GM19043 (cell line): ENCODE measurements around the gene ZCCHC24.

Experiments used
- ATAC-seq: cut with Tn5 transposase; IDR thresholded peaks from one replicate; pipeline ENCODE4 v1.9.1; 2021; ENCODE audit warnings: low read depth; ENCODE audit not compliant: unreplicated experiment

ZCCHC24 gene

DNA sequence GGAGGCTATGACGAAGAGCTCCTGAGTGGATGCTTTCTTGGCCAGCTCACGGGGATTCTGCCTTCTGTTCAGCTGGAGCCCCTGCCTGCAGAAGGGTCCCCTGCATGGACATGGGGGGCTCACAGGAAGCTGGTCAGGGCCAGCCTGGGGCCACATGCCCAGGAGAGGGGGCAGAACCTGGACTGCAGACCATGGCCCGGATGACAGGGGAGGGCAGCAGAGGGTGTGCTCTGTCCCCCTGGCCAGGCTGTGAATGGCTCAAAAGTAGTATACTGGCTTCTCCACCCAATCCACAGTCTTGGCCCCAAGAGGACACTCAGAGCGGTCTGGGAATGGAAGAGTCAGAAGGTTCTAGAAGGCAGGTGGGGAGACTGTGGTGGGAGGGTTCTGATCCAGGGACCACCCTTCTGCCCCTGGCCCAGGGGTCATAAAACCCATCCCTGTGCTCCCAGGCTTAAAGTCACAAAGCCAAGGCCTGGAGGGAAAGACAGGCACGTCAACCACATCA is 57.9 kb downstream of the ZCCHC24 start:
- no peak for ATAC-seq

DNA sequence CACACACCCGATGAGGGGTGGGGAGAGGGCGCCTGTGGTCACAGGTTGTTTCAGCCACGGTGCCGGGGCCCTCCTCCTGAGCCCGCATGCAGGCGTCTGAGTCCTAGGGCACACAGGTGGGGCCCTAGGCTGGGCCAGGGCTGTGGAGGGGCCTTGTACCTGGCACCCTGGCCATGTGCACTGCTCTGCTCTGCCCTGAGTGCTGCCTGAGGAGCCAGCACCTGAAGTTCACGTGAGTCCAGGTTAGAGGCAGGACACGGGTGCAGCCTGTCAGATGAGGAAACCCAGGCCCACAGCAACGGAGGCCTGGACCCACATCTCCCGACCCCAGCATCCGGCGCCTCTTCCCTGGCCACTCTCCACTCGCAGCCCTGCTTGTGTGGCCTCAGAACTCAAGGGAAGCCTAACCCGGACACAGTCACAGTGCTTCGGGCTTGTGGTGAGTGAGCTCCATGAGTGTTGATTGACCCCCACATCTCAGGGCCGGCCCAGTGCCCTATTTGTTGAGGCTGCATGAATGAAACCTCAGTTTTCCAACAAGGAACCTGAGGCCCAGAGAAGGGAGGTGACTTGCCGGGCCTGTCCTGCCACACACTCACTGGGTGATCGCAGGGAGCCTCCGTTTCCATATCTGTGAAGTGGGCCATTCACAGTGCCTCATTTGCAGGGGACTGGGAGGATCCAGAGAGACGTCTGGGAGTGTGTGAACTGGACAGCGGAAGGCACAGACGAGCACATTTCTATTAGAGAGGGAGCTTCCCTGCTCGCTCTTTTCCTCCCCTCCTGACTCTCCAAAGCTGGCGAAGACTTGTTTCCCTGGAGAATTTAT is 58.6 kb downstream of the ZCCHC24 start:
- no peak for ATAC-seq

DNA sequence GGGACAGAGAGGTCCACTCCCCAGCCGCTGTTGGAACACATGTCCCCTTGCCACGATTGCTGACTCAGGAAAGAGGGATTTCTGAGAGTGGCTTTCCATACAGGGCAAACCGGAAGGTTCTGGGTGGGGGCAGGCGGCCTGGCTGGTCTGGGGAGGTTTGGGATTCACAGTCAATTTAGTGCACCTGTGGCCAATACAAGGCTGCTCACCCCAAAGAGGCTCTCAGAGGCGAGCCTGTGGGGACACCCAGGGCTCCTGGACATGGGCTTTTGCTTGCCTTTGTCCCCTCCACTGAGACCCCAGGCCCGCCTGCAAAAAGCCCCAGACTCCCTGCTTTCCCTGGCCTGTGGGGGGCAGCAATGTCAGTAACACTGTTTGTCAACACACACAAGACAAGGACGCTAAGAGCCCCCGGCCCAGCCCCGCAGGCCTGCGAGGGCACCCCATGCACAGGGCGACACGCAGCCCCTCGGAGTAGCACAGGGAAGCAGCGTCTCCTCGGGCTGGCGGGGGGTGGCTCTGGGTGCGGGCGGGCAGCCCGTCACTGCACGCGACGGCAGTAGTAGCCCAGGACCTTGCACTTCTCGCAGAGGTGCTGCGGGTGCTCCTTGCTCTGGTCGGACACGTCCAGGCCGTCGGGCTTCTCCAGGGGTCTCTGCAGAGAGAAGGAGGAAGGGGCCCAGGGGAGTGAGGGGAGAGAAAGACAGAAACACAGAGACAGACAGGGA is 59.5 kb downstream of the ZCCHC24 start:
- ATAC-seq, result no peak

DNA sequence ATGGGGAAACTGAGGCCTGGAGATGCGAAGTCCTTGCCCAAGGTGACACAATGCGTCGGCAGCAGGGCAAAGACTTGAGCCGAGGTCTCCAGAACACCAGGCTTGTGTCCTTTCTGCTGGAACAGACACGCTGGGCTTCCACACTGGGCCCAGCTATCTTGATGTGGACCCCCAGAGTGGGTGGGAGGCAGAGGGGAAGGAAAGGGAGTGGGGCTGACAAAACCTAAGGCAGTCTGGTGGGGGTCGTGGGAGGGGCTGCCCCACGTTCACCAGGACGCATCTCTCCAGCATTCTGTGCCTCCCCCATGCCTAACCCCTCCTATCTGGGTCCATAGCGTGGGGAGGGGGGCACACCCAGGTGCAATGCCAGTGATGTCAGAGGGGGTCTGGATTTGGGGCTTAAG is 60.0 kb downstream of the ZCCHC24 start:
- ATAC-seq, result no peak

DNA sequence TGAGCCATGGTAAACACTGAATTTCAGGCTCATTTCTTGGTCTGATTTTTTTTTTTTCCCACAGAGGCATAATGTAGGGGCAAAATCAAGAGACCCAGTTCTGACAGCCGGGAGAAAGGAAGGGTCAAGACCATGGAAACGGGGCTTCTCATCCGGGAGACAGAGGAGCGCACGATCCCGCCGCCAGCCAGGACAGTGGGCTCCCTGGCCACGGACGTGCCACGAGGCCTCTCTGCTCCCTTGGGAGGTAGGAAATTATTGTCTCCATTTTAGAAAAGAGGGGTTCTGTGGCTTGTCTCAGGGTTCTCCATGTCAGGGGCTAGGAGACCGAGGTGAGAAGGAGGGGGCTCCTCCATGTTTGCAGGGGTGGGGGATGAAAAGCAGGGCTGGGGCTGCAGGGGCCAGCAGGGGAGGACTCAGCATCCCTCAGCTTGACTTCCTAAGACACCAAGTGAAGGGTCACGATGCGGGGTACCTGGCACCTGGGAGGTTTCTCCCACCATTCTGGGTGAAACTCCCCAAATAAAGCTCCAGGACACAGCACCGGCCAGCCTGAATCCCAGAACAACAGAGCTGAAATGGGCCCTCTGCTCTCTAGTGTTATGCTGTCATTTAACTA is 60.5 kb downstream of the ZCCHC24 start:
- ATAC-seq, result no peak

DNA sequence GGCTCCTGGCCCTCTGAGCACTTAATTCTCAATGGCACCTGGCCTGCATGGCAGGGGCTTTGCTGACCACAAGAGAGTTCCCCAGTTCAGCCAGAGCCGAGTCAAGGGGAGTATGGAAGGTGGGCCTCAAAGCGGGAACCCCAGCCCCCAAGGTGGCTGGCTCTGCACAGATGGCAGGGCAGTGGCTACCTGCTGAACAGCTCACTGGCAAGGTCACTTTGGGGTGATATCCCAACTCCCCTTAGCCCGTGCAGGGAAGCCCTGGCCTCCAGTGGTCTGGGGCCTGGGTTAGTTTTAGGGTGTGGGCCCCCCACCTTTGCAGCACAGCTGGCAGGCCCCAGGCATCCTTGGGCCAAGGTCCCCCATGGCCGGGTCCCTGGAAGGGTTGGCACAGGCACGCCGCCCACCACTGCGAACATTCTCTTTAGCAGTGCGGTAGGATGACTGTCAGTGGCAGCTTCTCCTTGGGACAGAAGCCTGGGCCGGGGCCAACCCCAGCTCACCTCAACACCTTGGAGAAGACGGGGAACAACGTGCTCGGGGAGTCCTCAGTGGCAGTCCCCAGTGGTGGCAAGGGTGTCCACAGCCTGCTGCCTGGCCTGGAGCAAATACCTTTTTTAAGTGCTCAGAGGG is 61.3 kb downstream of the ZCCHC24 start:
- ATAC-seq, result no peak

DNA sequence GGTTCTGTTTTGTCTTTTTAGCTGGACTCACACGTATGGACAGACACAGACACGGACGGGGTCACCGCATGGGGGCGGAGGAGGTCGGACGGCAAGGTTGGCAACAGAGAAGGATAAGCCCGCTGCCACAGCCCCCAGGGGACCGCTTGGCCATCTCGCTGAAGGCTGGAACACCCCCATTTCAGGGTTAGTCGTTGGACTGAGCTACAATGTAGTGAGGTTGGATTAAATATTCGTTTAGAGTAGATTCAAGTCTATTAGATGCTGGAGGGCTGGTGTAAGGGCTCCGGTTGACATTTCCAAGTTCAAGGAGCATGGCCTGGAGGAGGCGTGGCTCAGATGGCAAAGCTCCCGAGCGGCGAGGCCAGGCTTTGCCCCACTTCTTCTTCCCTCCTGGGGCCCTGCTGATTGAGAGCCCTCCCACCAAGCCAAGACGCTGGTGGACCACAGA is 62.9 kb downstream of the ZCCHC24 start:
- no peak for ATAC-seq

DNA sequence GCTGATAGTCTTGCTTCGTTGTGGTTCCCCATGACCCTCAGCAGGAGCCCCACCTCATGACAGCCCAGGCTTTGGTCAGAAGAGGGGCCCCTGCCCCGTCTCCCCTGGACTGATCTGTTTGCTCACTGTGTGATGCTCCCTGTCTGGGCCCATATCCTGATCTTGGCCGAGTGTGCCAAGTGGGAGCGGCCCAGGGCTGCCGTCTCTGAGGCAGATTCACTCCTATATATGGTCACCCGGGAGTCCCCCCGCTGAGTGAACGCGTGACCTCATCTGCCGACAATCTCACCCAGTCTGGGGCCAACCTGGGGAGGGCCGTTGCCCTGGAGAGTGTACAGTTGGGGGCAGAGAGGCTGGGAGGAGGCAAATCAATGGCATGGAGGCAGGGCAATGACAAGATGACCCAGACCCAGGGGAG is 63.6 kb downstream of the ZCCHC24 start:
- ATAC-seq, result no peak

DNA sequence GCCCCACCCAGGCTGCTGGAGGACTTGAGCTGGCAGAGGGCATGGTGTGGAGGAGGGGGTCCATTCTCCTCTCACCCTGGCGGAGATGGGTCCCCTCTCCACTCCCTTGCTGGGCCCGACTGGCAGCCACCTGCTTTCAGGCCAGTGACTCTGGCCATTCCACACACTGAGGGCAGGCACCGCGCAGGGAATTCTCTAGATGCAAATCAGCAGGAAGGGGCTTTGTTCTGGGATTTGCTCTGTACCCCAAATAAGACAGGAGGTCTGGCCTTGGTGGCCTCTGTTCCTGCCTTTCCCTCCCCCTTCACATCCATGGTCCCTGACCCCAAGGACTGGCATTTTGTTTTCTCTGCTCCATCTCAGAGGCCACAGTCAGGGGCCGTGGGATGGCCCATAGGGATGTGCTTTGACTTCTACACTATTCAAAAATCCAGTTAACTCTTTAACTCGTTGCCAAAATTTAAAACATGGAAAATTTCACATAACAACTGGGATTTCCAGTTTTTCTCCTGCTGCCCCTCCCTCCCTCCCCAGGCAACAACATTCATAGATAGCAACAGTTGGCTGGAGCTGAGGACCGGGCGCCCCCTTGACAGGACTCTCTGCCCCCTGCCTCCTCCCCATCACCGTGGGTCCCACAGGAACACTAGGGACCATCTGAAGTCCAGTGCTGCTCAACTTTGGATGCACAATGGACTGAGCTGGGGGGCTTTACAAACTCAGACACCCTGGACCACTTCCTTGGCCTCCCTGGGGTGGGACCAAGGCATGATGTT is 64.3 kb downstream of the ZCCHC24 start:
- no peak for ATAC-seq

DNA sequence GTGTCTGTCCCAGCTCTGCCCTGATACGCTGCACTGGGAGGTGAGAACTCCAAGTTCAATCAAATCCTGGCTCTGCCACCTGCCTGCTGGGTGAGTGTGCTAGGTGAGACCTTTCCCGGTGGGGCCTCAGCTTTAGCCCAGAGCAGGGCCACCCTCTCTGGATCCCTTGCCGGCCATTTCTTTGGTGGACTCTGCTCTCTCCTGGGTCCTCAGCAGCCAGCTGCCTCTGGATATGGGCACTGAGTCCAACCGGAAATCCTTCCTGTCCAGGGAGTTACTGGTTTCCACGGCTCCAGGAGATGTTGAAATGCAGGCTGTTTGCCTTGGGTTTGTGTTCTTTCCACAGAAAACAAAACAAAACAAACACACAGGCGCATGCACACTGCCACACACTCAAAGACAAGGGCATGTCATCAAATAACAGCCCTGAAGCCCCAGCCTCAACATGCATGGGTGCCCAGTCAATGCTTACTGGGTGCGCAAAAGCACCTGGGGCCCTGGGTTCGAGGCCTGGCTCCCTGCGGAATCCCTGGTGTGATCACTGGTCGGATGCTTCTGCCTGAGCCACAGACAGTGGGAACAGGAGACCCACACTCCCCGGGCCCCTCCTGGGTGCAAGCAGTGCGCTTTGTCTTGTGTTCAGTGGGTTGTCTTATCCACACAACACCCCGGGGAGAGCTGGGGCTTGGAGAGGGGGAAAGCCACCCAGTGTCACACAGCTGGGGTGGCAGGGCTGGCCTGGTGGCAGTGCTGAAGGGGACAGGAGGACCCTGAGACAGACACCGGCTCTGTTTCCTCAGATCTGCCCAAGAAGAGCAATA is 65.1 kb downstream of the ZCCHC24 start:
- no peak for ATAC-seq

DNA sequence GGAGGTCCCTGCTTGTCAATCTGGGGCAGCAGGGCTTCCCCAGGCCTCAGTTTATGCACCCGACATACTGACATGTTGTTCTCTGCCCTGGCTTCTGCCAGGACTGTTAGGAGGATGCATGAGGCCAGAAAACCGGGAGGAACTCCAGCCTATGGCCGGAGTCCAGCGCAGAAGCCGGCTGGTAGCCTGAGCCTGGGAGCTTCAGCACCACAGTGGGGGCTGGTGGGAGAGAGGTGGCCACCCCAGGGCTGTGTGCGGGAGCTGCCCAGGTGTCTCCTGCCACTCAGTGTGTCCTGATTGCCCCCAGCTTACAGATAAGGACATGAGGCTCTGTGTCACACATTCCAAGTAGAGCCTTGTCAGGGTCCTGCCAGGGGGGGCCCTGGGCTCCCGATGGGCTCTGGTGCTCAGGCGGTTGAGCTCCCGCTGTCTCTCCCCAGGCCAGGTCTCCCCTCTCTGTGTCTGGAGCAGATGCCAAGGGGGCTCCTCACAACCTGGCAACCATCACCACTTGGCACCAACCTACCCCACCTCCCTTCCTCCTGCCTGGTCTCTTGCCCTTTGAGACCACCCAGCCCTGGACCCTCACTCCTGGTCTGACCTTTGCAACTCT is 65.8 kb downstream of the ZCCHC24 start:
- no peak for ATAC-seq

DNA sequence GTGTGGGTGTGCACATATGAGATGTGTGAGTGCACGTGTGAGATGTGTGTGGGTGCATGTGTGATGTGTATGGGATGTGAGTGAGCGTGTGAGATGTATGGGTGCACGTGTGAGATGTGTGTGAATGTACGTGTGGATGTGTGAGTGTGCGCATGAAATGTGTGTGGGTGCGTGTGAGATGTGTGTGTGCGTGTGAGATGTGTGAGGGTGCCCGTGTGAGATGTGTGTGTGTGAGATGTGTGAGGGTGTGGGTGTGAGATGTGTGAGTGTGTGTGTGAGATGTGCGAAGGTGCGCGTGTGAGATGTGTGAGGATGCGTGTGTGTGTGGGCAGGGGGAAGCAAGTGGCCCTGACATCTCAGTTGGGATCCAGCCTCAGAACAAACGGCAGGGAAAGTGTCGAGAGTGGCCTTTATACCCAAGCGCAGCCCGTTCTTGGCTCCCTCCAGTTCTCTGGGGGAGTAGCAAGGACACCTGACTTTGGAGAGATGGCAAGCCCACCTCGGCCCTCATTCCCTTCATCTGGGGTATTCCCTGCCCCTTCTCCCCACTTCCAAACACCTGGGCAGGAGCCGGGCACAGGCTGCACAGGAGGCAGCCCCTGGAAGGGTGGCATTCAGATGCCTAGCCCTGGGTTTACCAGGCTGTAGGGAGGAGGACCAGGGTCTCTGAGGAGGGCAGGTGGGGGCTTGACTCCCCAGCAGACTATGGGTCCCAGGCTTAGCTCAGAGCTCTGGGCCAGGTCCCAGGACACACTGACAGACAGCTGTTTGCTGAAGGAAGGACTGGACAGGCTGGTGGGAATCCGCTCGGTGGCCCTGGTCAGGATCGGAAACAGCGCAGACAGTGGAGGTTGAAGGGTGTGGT is 66.5 kb downstream of the ZCCHC24 start:
- ATAC-seq, result no peak

DNA sequence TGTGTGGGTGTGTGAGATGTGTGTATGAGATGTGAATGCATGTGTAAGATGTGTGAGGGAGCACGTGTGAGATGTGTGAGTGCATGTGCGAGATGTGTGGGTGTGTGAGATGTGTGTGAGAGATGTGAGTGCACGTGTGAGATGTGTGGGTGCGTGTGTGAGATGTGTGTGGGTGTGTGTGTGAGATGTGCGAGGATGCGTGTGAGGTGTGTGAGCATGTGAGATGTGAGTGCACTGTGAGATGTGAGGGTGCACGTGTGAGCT is 67.1 kb downstream of the ZCCHC24 start:
- no peak for ATAC-seq

DNA sequence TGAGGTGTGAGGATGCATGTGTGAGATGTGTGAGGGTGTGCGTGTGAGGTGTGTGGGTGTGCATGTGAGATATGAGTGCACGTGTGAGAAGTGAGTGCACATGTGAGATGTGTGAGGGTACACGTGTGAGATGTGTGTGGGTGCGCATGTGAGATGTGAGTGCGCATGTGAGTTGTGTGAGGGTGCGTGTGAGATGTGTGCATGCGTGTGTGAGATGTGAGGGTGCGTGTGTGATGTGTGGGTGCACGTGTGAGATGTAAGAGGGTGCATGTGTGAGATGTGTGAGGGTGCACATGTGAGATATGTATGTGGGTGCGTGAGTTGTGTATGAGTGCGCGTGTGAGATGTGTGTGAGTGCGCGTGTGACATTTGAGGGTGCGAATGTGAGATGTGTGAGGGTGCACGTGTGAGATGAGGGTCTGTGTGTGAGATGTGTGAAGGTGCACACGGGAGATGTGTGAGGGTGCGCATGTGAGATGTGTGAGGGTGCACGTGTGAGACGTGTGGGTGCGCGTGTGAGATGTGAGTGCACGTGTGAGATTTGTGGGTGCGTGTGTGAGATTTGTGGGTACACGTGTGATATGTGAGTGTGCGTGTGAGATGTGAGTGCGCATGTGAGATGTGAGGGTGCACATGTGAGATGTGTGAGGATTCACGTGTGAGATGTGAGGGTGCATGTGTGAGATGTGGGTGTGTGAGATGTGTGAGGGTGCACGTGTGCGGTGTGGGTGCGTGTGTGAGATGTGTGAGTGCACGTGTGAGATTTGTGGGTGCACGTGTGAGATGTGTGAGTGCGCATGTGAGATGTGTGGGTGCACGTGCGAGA is 67.7 kb downstream of the ZCCHC24 start:
- no peak for ATAC-seq

DNA sequence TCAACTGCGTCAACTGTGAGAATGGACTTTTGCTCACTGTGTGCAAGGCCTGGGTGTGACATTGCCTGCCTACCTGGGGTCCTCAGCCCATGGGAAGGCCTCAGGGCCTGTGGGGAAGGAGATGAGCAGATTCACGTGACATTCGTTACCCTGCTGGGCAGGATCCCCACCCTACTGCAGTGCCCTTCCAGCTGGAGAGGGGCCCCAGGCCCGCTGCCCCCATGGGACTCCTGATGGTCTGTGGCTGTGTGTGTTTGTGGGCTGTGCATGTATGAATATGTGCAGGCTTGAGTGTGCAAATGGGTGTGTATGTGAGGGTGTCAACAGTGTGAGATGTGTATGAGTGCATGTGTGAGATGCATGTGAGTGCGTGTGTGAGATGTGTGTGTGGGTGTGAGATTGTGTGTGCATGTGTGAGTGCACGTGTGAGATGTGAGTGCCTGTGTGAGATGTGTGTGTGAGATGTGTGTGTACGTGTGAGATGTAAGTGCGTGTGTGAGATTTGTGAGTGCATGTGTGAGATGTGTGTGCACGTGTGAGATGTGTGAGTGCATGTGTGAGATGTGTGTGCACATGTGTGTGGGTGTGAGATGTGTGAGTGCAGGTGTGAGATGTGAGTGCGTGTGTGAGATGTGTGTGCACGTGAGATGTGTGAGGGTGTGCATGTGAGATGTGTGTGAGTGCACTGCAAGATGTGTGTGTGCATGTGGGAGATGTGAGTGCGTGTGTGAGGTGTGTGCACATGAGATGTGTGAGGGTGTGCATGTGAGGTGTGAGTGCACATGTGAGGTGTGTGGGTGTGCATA is 68.5 kb downstream of the ZCCHC24 start:
- no peak for ATAC-seq

DNA sequence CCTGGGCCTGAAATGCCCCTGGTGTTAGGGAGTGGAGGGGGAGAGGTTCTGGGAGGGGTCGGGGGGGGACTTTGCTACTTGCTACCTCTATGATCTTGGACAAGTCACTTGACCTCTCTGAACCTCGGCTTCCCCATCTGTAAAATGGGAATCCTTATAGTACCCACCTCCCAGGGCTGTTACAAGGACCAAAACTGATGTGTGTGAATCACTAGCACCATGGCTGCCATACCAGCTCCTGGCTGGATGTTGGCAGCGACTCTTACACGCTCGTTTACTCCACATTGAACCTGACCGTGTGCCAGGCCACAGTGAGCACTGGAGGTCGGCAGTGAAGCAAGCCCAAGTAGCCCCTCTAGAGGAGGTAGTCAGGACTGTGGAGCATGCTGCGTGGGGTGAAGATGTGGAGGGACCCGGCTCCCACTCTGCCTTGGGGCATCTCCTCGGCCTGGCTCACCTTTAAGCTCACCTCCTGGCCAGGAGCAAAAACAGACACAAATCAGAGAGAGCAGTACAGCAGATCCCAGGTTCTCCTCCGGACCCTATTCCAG is 69.3 kb downstream of the ZCCHC24 start:
- ATAC-seq, result no peak
